ENCODE data around the gene SLC35F5.

GRCh38 chr2:113712941-113713340 lies 43.5 kb downstream of the SLC35F5 start:
- TF ChIP-seq EP300 (IDR thresholded peaks at IDR 0.05; ENCODE audit: borderline replicate concordance) (no peak), MAX (IDR thresholded peaks at IDR 0.05) (no peak), EGR1 (IDR thresholded peaks at IDR 0.05) (no peak)

Measured in Ishikawa (cell line).